Stimulated activated CD8-positive, alpha-beta memory T cell treated with anti-CD3 and anti-CD28 coated beads, Interleukin-7, amount 100 ng/mL, for 4 hours (primary cell): ENCODE results near the gene HDAC3.

Experiments
- DNase-seq, 2 donors: peaks; one replicate each; pipeline ENCODE4 v3.0.0-alpha.2; 2020; ENCODE audit warnings: low read depth in 2 of 2

HDAC3 gene

GRCh38 chr5:141602606-141603005, 34.0 kb downstream of the HDAC3 start:
- DNase-seq: no peak

GRCh38 chr5:141598391-141599345, 38.0 kb downstream of the HDAC3 start:
- DNase-seq: no peak

GRCh38 chr5:141597814-141598213, 38.8 kb downstream of the HDAC3 start:
- DNase-seq: no peak

GRCh38 chr5:141597394-141597793, 39.3 kb downstream of the HDAC3 start:
- no peak for DNase-seq

- DNase-seq: no peak
These were observed 39.8 kb downstream of the HDAC3 start for GRCh38 chr5:141596867-141597266.

GRCh38 chr5:141590127-141590526, 46.5 kb downstream of the HDAC3 start:
- no peak for DNase-seq

GRCh38 chr5:141586246-141586645, 50.4 kb downstream of the HDAC3 start:
- no peak for DNase-seq

- DNase-seq: no peak
These were observed 51.1 kb downstream of the HDAC3 start for GRCh38 chr5:141585594-141585993.

- no peak for DNase-seq
These were observed 62.5 kb downstream of the HDAC3 start for GRCh38 chr5:141574122-141574510.

- DNase-seq: no peak
These were observed 63.0 kb downstream of the HDAC3 start for GRCh38 chr5:141573489-141574121.
